ENCODE data around the gene CACNG3. TPM values are rescaled to one million over a fixed set of nuclear protein-coding genes. Genes with fewer than 3 reads are reported as not detected.

The CACNG3 gene
- total and polyA plus RNA-seq, 2 experiments from 2014 or later, result not detected

- no peak for TF ChIP-seq CTCF (IDR thresholded peaks at IDR 0.05; ENCODE audit: low read depth, low read length)
- Histone ChIP-seq H3K4me3 (no peak overlapping the region), H3K9me3 (ENCODE audit: low read depth) (no peaks in the 10 kb centered on the region), H3K36me3 (no peaks in the 10 kb centered on the region), H3K4me1 (ENCODE audit: low read depth) (no peaks in the 10 kb centered on the region), H3K27ac (no peak overlapping the region), H3K27me3 (no peaks in the 10 kb centered on the region)
- DNase-seq (ENCODE audit: low read depth in 1 of 2, low spot score in 1 of 2), result no peak
These were observed 97.5 kb downstream of the CACNG3 start for GRCh38 chr16:24353622-24354021.

- H3K36me3 ChIP-seq, result no peaks in the 10 kb centered on the region
- no peak for TF ChIP-seq CTCF (IDR thresholded peaks at IDR 0.05; ENCODE audit: low read depth, low read length)
- H3K27me3 ChIP-seq, result no peaks in the 10 kb centered on the region
- no peaks in the 10 kb centered on the region for H3K4me1 ChIP-seq (ENCODE audit: low read depth)
- no peaks in the 10 kb centered on the region for H3K9me3 ChIP-seq (ENCODE audit: low read depth)
- no peak overlapping the region for H3K4me3 ChIP-seq
- no peak for DNase-seq (ENCODE audit: low read depth in 1 of 2, low spot score in 1 of 2)
- H3K27ac ChIP-seq, result no peak overlapping the region
These were observed 101.4 kb downstream of the CACNG3 start for GRCh38 chr16:24357511-24357910.

GRCh38 chr16:24358117-24358516 lies 102.0 kb downstream of the CACNG3 start:
- no peak for TF ChIP-seq CTCF (IDR thresholded peaks at IDR 0.05; ENCODE audit: low read depth, low read length)
- DNase-seq (ENCODE audit: low read depth in 1 of 2, low spot score in 1 of 2), result no peak
- H3K4me3 ChIP-seq, result no peak overlapping the region
- H3K9me3 ChIP-seq (ENCODE audit: low read depth), result no peaks in the 10 kb centered on the region
- H3K36me3 ChIP-seq, result no peaks in the 10 kb centered on the region
- H3K4me1 ChIP-seq (ENCODE audit: low read depth), result no peaks in the 10 kb centered on the region
- H3K27ac ChIP-seq, result no peak overlapping the region
- H3K27me3 ChIP-seq, result no peaks in the 10 kb centered on the region

- no peak for DNase-seq (ENCODE audit: low read depth in 1 of 2, low spot score in 1 of 2)
- no peak overlapping the region for H3K4me3 ChIP-seq
- no peak overlapping the region for H3K27ac ChIP-seq
- no peaks in the 10 kb centered on the region for H3K9me3 ChIP-seq (ENCODE audit: low read depth)
- no peak for TF ChIP-seq CTCF (IDR thresholded peaks at IDR 0.05; ENCODE audit: low read depth, low read length)
- no peaks in the 10 kb centered on the region for H3K27me3 ChIP-seq
- no peaks in the 10 kb centered on the region for H3K4me1 ChIP-seq (ENCODE audit: low read depth)
- H3K36me3 ChIP-seq, result no peaks in the 10 kb centered on the region
These were observed 103.4 kb downstream of the CACNG3 start for GRCh38 chr16:24359490-24359889.

GRCh38 chr16:24360936-24361335 lies 104.8 kb downstream of the CACNG3 start:
- no peak for DNase-seq (ENCODE audit: low read depth in 1 of 2, low spot score in 1 of 2)
- H3K27ac ChIP-seq, result no peak overlapping the region
- H3K4me3 ChIP-seq, result no peak overlapping the region
- no peaks in the 10 kb centered on the region for H3K9me3 ChIP-seq (ENCODE audit: low read depth)
- H3K4me1 ChIP-seq (ENCODE audit: low read depth), result no peaks in the 10 kb centered on the region
- TF ChIP-seq CTCF (IDR thresholded peaks at IDR 0.05; ENCODE audit: low read depth, low read length), result no peak
- no peaks in the 10 kb centered on the region for H3K27me3 ChIP-seq
- no peaks in the 10 kb centered on the region for H3K36me3 ChIP-seq

- no peak for TF ChIP-seq CTCF (IDR thresholded peaks at IDR 0.05; ENCODE audit: low read depth, low read length)
- H3K9me3 ChIP-seq (ENCODE audit: low read depth), result no peaks in the 10 kb centered on the region
- H3K4me3 ChIP-seq, result no peak overlapping the region
- H3K27ac ChIP-seq, result no peak overlapping the region
- no peak for DNase-seq (ENCODE audit: low read depth in 1 of 2, low spot score in 1 of 2)
- H3K27me3 ChIP-seq, result no peaks in the 10 kb centered on the region
- no peaks in the 10 kb centered on the region for H3K36me3 ChIP-seq
- H3K4me1 ChIP-seq (ENCODE audit: low read depth), result no peaks in the 10 kb centered on the region
These were observed 108.5 kb downstream of the CACNG3 start for GRCh38 chr16:24364596-24364995.
